VCaP (cell line): ENCODE results near the gene SUSD1.

Source experiments
- H3K27ac ChIP-seq: fragments of 450-650 bp; 2 replicates; pipeline ENCODE4 v1.5.1; 2017
- TF ChIP-seq, protein P1 (sequence below): fragments of 450-650 bp; conservative IDR thresholded peaks from 2 replicates; pipeline ENCODE4 v1.5.1; 2017; ENCODE audit warnings: mild to moderate bottlenecking, moderate library complexity

Gene SUSD1

DNA sequence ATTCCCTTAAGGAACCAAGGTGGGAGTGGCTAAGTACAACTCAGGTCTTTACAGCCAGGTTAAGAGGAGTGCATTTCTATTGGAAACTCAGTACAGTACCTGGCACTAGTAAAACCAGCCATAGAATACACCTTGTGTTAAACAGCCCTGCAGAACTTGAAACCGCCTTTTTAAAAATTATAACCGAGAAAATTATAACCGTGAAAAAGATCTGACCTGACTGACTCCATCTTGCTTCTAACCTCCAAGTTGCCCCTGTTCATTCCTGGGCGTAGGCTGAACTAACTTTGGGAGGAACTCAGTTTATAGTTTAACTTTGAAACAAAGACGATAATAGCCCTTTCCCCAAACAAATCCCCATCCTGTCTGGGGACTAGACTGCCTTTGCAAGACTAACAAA is 132.3 kb downstream of the SUSD1 start:
- TF ChIP-seq, protein P1, sequence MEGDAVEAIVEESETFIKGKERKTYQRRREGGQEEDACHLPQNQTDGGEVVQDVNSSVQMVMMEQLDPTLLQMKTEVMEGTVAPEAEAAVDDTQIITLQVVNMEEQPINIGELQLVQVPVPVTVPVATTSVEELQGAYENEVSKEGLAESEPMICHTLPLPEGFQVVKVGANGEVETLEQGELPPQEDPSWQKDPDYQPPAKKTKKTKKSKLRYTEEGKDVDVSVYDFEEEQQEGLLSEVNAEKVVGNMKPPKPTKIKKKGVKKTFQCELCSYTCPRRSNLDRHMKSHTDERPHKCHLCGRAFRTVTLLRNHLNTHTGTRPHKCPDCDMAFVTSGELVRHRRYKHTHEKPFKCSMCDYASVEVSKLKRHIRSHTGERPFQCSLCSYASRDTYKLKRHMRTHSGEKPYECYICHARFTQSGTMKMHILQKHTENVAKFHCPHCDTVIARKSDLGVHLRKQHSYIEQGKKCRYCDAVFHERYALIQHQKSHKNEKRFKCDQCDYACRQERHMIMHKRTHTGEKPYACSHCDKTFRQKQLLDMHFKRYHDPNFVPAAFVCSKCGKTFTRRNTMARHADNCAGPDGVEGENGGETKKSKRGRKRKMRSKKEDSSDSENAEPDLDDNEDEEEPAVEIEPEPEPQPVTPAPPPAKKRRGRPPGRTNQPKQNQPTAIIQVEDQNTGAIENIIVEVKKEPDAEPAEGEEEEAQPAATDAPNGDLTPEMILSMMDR = no peak

DNA sequence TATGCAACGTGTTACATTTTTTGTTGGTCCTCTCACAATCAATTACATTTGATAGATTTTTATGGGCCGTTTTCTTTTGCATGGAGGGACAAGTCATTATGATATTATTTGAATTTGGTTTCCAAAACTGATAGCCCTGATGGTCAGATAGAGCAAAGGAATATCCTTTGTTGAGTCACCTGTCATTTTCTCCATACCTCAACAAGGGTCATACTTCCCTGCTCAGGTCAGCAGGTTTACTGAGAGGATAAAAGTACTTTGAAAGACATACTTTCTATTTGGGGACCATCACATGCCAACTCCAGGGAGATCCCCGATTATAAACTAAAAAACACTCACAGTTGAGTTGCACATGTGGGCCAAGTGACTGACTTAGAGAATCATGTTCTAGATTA is 132.9 kb downstream of the SUSD1 start:
- H3K27ac ChIP-seq = no peak overlapping the region
- TF ChIP-seq, protein P1 = no peak

More for the DNA sequence above, 132.3 kb downstream of the SUSD1 start:
- H3K27ac ChIP-seq = no peak overlapping the region

DNA sequence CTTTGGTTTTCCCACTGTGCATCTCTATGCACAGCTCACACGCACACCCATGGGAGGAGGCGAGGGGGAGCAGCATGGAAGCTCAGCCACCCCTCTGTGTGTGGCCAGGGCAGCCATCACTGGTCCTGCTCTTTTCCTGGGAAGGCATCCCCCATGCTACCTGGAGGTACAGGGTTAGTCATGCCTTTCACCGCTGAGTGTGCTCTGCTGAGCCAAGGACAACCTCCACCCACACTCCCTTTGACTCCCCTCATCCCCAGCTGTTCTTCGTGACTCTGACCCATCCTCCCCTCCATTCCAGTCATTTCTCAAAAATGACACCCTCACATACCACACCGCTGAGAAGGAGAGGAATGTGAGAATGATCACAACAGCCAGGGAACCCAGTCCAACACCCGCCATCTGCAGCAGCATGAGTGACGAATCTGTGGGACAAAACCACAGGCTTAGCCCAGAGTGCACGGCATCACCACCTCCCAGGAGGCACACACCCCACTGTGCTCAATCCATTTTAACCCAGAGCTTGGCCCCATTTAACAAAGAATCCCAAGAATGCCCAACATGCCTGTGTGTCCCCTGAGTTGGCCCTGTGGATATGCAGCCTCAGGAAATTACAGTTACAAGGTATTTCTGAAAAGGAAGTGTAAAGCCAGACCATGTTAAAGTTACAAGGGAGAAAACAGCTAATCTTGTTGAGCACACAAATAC is 133.4 kb downstream of the SUSD1 start:
- TF ChIP-seq, protein P1 = no peak
- H3K27ac ChIP-seq = no peak overlapping the region

DNA sequence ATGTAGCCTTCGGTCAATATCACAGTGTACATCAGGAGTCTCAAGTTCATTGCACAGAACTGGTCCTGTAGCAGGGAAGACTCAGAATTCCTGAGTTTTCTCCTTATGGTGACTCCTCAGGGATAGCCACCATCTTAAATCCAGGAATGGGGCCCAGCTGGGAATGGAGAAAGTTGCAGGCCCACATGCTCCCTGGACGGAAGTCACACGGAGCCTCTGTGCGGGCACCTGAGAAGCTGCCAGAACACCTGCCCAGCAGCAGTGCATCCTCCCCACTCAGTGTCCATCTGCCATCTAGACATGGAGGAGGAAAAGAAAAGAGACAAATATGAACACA is 133.9 kb downstream of the SUSD1 start:
- no peak overlapping the region for H3K27ac ChIP-seq
- TF ChIP-seq, protein P1 = no peak

DNA sequence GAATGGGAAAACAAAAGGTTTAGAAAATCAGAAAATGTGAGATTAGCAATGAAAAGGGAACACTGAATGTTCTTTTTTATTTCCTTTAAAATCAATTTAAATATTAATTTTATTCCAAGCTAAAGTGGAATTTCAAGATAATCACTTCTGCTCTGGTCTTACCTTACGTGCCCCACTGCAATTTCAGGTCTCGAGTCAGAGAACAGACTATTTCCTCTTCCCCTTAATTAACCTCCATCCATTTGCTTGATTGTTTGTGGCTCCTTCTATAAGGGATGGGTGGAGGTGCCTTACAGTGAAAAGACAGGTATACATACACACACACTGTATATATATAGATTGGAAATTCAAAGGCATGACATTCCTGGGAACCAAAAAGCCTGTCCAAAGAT is 137.1 kb downstream of the SUSD1 start:
- TF ChIP-seq, protein P1 = no peak
- no peak overlapping the region for H3K27ac ChIP-seq

DNA sequence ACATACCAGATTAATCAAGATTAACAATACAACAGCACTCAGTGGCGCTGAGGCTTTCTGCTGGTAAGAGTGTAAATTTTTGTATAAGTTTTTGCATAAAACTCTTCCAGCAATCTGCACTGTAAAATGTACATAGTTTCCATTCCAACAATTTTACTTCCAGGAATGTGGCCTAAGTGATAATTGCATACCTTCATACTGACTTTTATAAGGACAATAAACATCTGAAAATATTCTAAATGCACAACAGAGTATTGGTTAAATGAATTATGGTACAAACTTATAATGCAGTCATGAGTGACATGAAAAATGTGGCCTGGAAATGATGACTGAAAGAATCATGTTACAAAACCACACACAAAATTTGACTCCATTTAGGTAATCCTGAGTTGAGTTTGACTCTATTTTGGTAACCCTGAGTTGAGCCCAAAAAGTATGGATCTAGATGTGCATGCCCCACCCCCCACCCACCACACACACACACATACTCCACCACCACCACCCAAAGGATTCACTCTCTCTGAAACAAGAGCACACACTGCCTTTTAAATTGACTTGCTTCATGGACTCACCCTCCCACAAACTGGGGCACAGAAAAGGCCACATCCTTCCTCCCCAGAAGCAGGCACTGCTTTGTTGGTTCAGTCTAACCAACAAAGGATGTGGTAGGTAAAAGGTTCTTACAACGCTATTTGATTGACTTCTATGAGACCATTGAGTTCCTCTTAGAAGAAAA is 137.6 kb downstream of the SUSD1 start:
- H3K27ac ChIP-seq = no peak overlapping the region

DNA sequence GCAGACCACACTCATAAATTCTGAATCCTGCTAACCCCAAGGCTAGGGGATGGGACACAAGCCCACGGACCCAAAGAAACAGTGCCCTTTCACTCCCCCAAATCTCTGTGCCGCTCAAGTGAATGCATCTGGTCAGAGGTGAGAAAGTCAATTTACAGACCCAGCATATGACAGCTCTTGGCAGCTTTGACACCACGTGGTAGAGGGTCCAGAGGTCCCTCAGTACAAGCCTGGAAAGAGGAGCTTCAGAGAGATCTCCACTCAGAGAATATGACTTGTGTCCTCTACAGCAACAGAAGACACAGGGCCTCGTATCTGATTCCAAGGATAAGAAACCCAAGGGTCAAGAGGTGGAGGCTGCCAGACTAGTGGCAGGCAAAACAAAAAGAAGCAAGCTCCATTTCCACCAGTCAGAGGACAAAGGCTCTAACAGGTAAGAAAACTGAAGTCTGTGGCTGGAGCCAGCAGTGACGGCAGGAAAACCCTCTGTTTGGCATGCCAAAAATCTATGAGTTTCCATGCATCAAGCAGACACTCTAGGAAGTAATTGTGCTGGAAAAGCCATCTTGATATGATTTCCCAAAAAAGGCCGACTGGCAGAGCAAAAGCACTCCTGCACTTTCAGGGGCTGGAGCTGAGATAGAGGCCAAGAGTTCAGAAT is 139.8 kb downstream of the SUSD1 start:
- TF ChIP-seq, protein P1 = no peak
- H3K27ac ChIP-seq = no peak overlapping the region

More for the DNA sequence above, 137.6 kb downstream of the SUSD1 start:
- TF ChIP-seq, protein P1 = no peak
